H9 (cell line): Measurements from ENCODE around the gene ANKS1B. TPM values are rescaled to one million over a fixed set of nuclear protein-coding genes. Genes with fewer than 3 reads are reported as not detected.

Experiments
- DNase-seq: peaks from one replicate; pipeline ENCODE4 v3.0.0-alpha.2; 2017
- H2AFZ ChIP-seq: one replicate; pipeline ENCODE4 v1.6.1; 2013; ENCODE audit warnings: mild to moderate bottlenecking, low read length, control low read depth, moderate library complexity
- H2AK5ac ChIP-seq: 2 replicates; pipeline ENCODE4 v1.6.1; 2013; ENCODE audit warnings: low read length, control low read depth, mixed read lengths; ENCODE audit not compliant: insufficient read length
- H2BK120ac ChIP-seq: one replicate; pipeline ENCODE4 v1.6.1; 2013; ENCODE audit warnings: low read depth, mild to moderate bottlenecking, low read length, control low read depth, inconsistent platforms; ENCODE audit not compliant: poor library complexity, severe bottlenecking
- H2BK12ac ChIP-seq: 2 replicates; pipeline ENCODE4 v1.6.1; 2013; ENCODE audit warnings: low read length, control low read depth, mixed read lengths, low read depth; ENCODE audit not compliant: insufficient read length
- H2BK15ac ChIP-seq: 2 replicates; pipeline ENCODE4 v1.6.1; 2013; ENCODE audit warnings: low read depth, low read length, control low read depth
- H2BK20ac ChIP-seq: one replicate; pipeline ENCODE4 v1.6.1; 2013; ENCODE audit warnings: low read depth, mild to moderate bottlenecking, low read length, control low read depth, inconsistent platforms; ENCODE audit not compliant: poor library complexity, severe bottlenecking
- H2BK5ac ChIP-seq: 2 replicates; pipeline ENCODE4 v1.6.1; 2013; ENCODE audit warnings: low read length, control low read depth, mixed read lengths; ENCODE audit not compliant: insufficient read length
- H3K14ac ChIP-seq: 2 replicates; pipeline ENCODE4 v1.6.1; 2013; ENCODE audit warnings: low read length, control low read depth; ENCODE audit not compliant: insufficient read depth
- H3K18ac ChIP-seq: 2 replicates; pipeline ENCODE4 v1.6.1; 2013; ENCODE audit warnings: low read depth, mild to moderate bottlenecking, mixed read lengths, low read length, control low read depth; ENCODE audit not compliant: insufficient read length
- H3K23ac ChIP-seq: 2 replicates; pipeline ENCODE4 v1.6.1; 2013; ENCODE audit warnings: low read length, control low read depth, mixed read lengths, low read depth; ENCODE audit not compliant: insufficient read length
- H3K23me2 ChIP-seq: 2 replicates; pipeline ENCODE4 v1.6.1; 2013; ENCODE audit warnings: low read depth, mild to moderate bottlenecking, mixed read lengths, low read length, control low read depth; ENCODE audit not compliant: insufficient read length, poor library complexity, severe bottlenecking
- H3K27ac ChIP-seq: 2 replicates; pipeline ENCODE4 v1.5.1; 2013; ENCODE audit warnings: low read length, control low read depth, mixed read lengths, low read depth; ENCODE audit not compliant: insufficient read length
- H3K27me3 ChIP-seq: 2 replicates; pipeline ENCODE4 v1.6.1; 2013; ENCODE audit warnings: low read length, control low read depth, inconsistent platforms; ENCODE audit not compliant: insufficient read depth
- H3K4ac ChIP-seq: 2 replicates; pipeline ENCODE4 v1.6.1; 2013; ENCODE audit warnings: low read depth, mild to moderate bottlenecking, control low read depth, inconsistent platforms, low read length, moderate library complexity
- H3K4me1 ChIP-seq: 2 replicates; pipeline ENCODE4 v1.6.1; 2013; ENCODE audit warnings: low read length, control low read depth, inconsistent platforms; ENCODE audit not compliant: insufficient read depth
- H3K4me2 ChIP-seq: 2 replicates; pipeline ENCODE4 v1.6.1; 2013; ENCODE audit warnings: low read length, control low read depth, mixed read lengths; ENCODE audit not compliant: insufficient read length, insufficient read depth
- H3K56ac ChIP-seq: 2 replicates; pipeline ENCODE4 v1.6.1; 2013; ENCODE audit warnings: low read depth, mild to moderate bottlenecking, mixed read lengths, low read length, control low read depth; ENCODE audit not compliant: insufficient read length
- H3K79me1 ChIP-seq: 2 replicates; pipeline ENCODE4 v1.6.1; 2013; ENCODE audit warnings: low read depth, mild to moderate bottlenecking, moderate library complexity, low read length, control low read depth, inconsistent platforms; ENCODE audit not compliant: insufficient read depth, poor library complexity, severe bottlenecking
- H3K79me2 ChIP-seq: 2 replicates; pipeline ENCODE4 v1.6.1; 2013; ENCODE audit warnings: low read length, control low read depth, inconsistent platforms; ENCODE audit not compliant: insufficient read depth
- H3K9ac ChIP-seq: 2 replicates; pipeline ENCODE4 v1.6.1; 2013; ENCODE audit warnings: low read length, control low read depth, mixed read lengths; ENCODE audit not compliant: insufficient read length; ENCODE audit errors: extremely low read depth
- H3K9me3 ChIP-seq: one replicate; pipeline ENCODE4 v1.6.1; 2013; ENCODE audit warnings: low read depth, low read length, inconsistent platforms; ENCODE audit not compliant: control insufficient read depth
- H3T11ph ChIP-seq: one replicate; pipeline ENCODE4 v1.6.1; 2013; ENCODE audit warnings: mild to moderate bottlenecking, low read length, control low read depth, inconsistent platforms
- H4K20me1 ChIP-seq: one replicate; pipeline ENCODE4 v1.6.1; 2013; ENCODE audit not compliant: control insufficient read depth, insufficient read length, insufficient read depth
- H4K5ac ChIP-seq: 2 replicates; pipeline ENCODE4 v1.6.1; 2013; ENCODE audit warnings: low read depth, mild to moderate bottlenecking, mixed read lengths, low read length, control low read depth; ENCODE audit not compliant: insufficient read length
- H4K8ac ChIP-seq: replicated peaks from 2 replicates; pipeline ENCODE4 v1.6.1; 2013; ENCODE audit warnings: low read length, control low read depth, mixed read lengths, low read depth; ENCODE audit not compliant: insufficient read length
- H4K91ac ChIP-seq: 2 replicates; pipeline ENCODE4 v1.6.1; 2013; ENCODE audit warnings: low read depth, mild to moderate bottlenecking, moderate library complexity, mixed read lengths, low read length, control low read depth; ENCODE audit not compliant: insufficient read length
- H3K27ac Mint-ChIP-seq, 3 experiments: 2 replicates in 2 of 3; 3 replicates in 1 of 3; pipeline ENCODE4 v1.8.0; 2020 to 2021; ENCODE audit warnings: mixed read lengths in 3 of 3, mild to moderate bottlenecking in 1 of 3, moderate library complexity in 1 of 3
- H3K27me3 Mint-ChIP-seq: 2 replicates; pipeline ENCODE4 v1.8.0; 2021; ENCODE audit warnings: low read depth, mild to moderate bottlenecking, moderate library complexity, mixed read lengths
- H3K36me3 Mint-ChIP-seq, 3 experiments: 2 replicates in 2 of 3; 3 replicates in 1 of 3; pipeline ENCODE4 v1.8.0; 2020 to 2021; ENCODE audit warnings: low read depth in 3 of 3, mixed read lengths in 3 of 3; ENCODE audit not compliant: insufficient read depth in 1 of 3
- H3K4me1 Mint-ChIP-seq, 2 experiments: 2 replicates each; pipeline ENCODE4 v1.8.0; 2020; ENCODE audit warnings: mixed read lengths in 2 of 2
- H3K4me3 Mint-ChIP-seq, 2 experiments: 2 replicates in 1 of 2; 3 replicates in 1 of 2; pipeline ENCODE4 v1.8.0; 2020 to 2021; ENCODE audit warnings: mild to moderate bottlenecking in 2 of 2, mixed read lengths in 2 of 2, moderate library complexity in 1 of 2
- H3K9me3 Mint-ChIP-seq, 2 experiments: 2 replicates in 1 of 2; 3 replicates in 1 of 2; pipeline ENCODE4 v1.8.0; 2020; ENCODE audit warnings: mild to moderate bottlenecking in 2 of 2, mixed read lengths in 2 of 2, moderate library complexity in 1 of 2
- CTCF ChIP-seq: fragments of 200-600 bp; sonication (generic); conservative IDR thresholded peaks from 3 replicates; pipeline ENCODE4 v1.8.0; 2021; ENCODE audit warnings: antibody characterized with exemption, mild to moderate bottlenecking
- WGBS: extraction: QIAGEN DNeasy Blood & Tissue Kit; methylation state at CpG from one replicate; pipeline ENCODE4 v1.1.7; 2013; ENCODE audit warnings: missing lambda C conversion rate, low lambda C conversion rate, mixed read lengths; ENCODE audit not compliant: insufficient read length; ENCODE audit errors: extremely low coverage; 5-methylcytosine and 5-hydroxymethylcytosine counted together
- total RNA-seq: library from RNA; stranded (reverse); gene quantifications from 2 replicates; pipeline ENCODE4 v1.2.1, GENCODE V29; 2021

The ANKS1B gene
- total RNA-seq, 1 experiment from 2014 or later: 4.1 TPM

- DNase-seq: no peak
- Mint-ChIP-seq H3K4me3 (no peak overlapping the region), H3K9me3 (no peaks in the 10 kb centered on the region), H3K27me3 (no peaks in the 10 kb centered on the region), H3K4me1 (peaks cover 5 to 10% of the 10 kb centered on the region in 2 experiments), H3K36me3 (no peaks in the 10 kb centered on the region), H3K27ac (no peak overlapping the region)
- no peak overlapping the region for H3K23ac ChIP-seq
- no peaks in the 10 kb centered on the region for H3K4me1 ChIP-seq
- H3K79me2 ChIP-seq: no peaks in the 10 kb centered on the region
- no peak overlapping the region for H3K56ac ChIP-seq
- H2AK5ac ChIP-seq: no peak overlapping the region
- no peak overlapping the region for H4K5ac ChIP-seq
- no peak for TF ChIP-seq CTCF
- no peaks in the 10 kb centered on the region for H4K20me1 ChIP-seq
- H3K27ac ChIP-seq: no peak overlapping the region
- no peaks in the 10 kb centered on the region for H3K23me2 ChIP-seq
- H3K9ac ChIP-seq: no peak overlapping the region
- H3T11ph ChIP-seq: no peak overlapping the region
- no peaks in the 10 kb centered on the region for H3K27me3 ChIP-seq
- H2BK12ac ChIP-seq: no peak overlapping the region
- no peak overlapping the region for H3K14ac ChIP-seq
- no peak overlapping the region for H2BK5ac ChIP-seq
- no peak overlapping the region for H2BK120ac ChIP-seq
- no peak overlapping the region for H3K4me2 ChIP-seq
- H3K9me3 ChIP-seq: no peaks in the 10 kb centered on the region
- no peak overlapping the region for H4K8ac ChIP-seq
- H2AFZ ChIP-seq: no peak overlapping the region
- no peaks in the 10 kb centered on the region for H3K79me1 ChIP-seq
- no peak overlapping the region for H2BK20ac ChIP-seq
- no CpG with 5 or more reads among the region's 1 CpG for WGBS
- no peak overlapping the region for H3K18ac ChIP-seq
- H2BK15ac ChIP-seq: no peak overlapping the region
- H4K91ac ChIP-seq: no peak overlapping the region
- H3K4ac ChIP-seq: no peak overlapping the region
Measured at GRCh38 chr12:98954506-98954905, 1030.2 kb downstream of the ANKS1B start.
